NOMO-1 (cell line): ENCODE measurements around the gene HS3ST6.
"Not testable (repeated sequence)": the region's sequence is repeated elsewhere in the genome, so short reads cannot be mapped to it uniquely, and the experiment has no call there.

Source experiments
- DNase-seq, 2 experiments: peaks; one replicate each; lab custom pipeline; 2025; ENCODE audit not compliant: unreplicated experiment in 2 of 2; lab: John Stamatoyannopoulos, UW

HS3ST6 gene

GRCh38 chr16:1929578-1930337 is 11.5 kb upstream of the HS3ST6 start:
- DNase-seq: peak; percentile 84 to 89

GRCh38 chr16:1929105-1929504 is 10.9 kb upstream of the HS3ST6 start:
- DNase-seq: peak; percentile 28 to 43

GRCh38 chr16:1926271-1926670 is 8.1 kb upstream of the HS3ST6 start:
- DNase-seq: no peak

- no peak for DNase-seq
These were observed 5.9 kb upstream of the HS3ST6 start for GRCh38 chr16:1924095-1924494.

GRCh38 chr16:1923299-1924034 is 5.3 kb upstream of the HS3ST6 start:
- DNase-seq: no peak

- no peak for DNase-seq
These were observed 4.1 kb upstream of the HS3ST6 start for GRCh38 chr16:1922357-1922756.

GRCh38 chr16:1920727-1921171 is 2.5 kb upstream of the HS3ST6 start:
- DNase-seq: peak; percentile 54 to 61

- DNase-seq: not testable (repeated sequence)
These were observed 1.9 kb upstream of the HS3ST6 start for GRCh38 chr16:1920122-1920521.

GRCh38 chr16:1919327-1919998 is 1.2 kb upstream of the HS3ST6 start:
- DNase-seq: no peak

- no peak for DNase-seq
These were observed 407 bp downstream of the HS3ST6 start for GRCh38 chr16:1917665-1918350.

GRCh38 chr16:1917056-1917664 is 1.1 kb downstream of the HS3ST6 start:
- no peak for DNase-seq

- DNase-seq: no peak
These were observed 1.6 kb downstream of the HS3ST6 start for GRCh38 chr16:1916640-1916990.

GRCh38 chr16:1915732-1916639 is 2.2 kb downstream of the HS3ST6 start:
- DNase-seq: no peak

- DNase-seq: no peak
These were observed 3.2 kb downstream of the HS3ST6 start for GRCh38 chr16:1914988-1915387.

GRCh38 chr16:1914084-1914608 is 4.1 kb downstream of the HS3ST6 start:
- DNase-seq: no peak

- DNase-seq: no peak
These were observed 4.7 kb downstream of the HS3ST6 start for GRCh38 chr16:1913327-1914083.

GRCh38 chr16:1912215-1912543 is 6.0 kb downstream of the HS3ST6 start:
- DNase-seq: no peak

GRCh38 chr16:1911467-1912214 is 6.6 kb downstream of the HS3ST6 start:
- DNase-seq: no peak
